ENCODE results near the gene METTL16.

GRCh38 chr17:2503627-2504026, 8.1 kb downstream of the METTL16 start:
- TF ChIP-seq FOXM1 (IDR thresholded peaks at IDR 0.05; ENCODE audit: borderline replicate concordance, low read depth): no peak
- TF ChIP-seq YY1 (IDR thresholded peaks at IDR 0.05; ENCODE audit: low read depth): no peak
- no peak for TF ChIP-seq EGR1 (IDR thresholded peaks at IDR 0.05)
- TF ChIP-seq EP300 (IDR thresholded peaks at IDR 0.05; ENCODE audit: borderline replicate concordance): no peak
- TF ChIP-seq RAD21 (IDR thresholded peaks at IDR 0.05; ENCODE audit: low read depth): no peak
- TF ChIP-seq, protein P1, sequence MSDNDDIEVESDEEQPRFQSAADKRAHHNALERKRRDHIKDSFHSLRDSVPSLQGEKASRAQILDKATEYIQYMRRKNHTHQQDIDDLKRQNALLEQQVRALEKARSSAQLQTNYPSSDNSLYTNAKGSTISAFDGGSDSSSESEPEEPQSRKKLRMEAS (IDR thresholded peaks at IDR 0.05): no peak
- TF ChIP-seq TAF1 (IDR thresholded peaks at IDR 0.05; ENCODE audit: low read depth): no peak
- no peak for TF ChIP-seq CREB1 (IDR thresholded peaks at IDR 0.05; ENCODE audit: low read depth)
- TF ChIP-seq CEBPB (IDR thresholded peaks at IDR 0.05): no peak
- TF ChIP-seq, protein P2, sequence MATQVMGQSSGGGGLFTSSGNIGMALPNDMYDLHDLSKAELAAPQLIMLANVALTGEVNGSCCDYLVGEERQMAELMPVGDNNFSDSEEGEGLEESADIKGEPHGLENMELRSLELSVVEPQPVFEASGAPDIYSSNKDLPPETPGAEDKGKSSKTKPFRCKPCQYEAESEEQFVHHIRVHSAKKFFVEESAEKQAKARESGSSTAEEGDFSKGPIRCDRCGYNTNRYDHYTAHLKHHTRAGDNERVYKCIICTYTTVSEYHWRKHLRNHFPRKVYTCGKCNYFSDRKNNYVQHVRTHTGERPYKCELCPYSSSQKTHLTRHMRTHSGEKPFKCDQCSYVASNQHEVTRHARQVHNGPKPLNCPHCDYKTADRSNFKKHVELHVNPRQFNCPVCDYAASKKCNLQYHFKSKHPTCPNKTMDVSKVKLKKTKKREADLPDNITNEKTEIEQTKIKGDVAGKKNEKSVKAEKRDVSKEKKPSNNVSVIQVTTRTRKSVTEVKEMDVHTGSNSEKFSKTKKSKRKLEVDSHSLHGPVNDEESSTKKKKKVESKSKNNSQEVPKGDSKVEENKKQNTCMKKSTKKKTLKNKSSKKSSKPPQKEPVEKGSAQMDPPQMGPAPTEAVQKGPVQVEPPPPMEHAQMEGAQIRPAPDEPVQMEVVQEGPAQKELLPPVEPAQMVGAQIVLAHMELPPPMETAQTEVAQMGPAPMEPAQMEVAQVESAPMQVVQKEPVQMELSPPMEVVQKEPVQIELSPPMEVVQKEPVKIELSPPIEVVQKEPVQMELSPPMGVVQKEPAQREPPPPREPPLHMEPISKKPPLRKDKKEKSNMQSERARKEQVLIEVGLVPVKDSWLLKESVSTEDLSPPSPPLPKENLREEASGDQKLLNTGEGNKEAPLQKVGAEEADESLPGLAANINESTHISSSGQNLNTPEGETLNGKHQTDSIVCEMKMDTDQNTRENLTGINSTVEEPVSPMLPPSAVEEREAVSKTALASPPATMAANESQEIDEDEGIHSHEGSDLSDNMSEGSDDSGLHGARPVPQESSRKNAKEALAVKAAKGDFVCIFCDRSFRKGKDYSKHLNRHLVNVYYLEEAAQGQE (IDR thresholded peaks at IDR 0.05; ENCODE audit: low read depth): no peak
- TF ChIP-seq, protein P3, sequence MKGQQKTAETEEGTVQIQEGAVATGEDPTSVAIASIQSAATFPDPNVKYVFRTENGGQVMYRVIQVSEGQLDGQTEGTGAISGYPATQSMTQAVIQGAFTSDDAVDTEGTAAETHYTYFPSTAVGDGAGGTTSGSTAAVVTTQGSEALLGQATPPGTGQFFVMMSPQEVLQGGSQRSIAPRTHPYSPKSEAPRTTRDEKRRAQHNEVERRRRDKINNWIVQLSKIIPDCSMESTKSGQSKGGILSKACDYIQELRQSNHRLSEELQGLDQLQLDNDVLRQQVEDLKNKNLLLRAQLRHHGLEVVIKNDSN (IDR thresholded peaks at IDR 0.05): no peak
- TF ChIP-seq TEAD4 (IDR thresholded peaks at IDR 0.05): no peak
